COR-L47 (cell line): ENCODE data around the gene FANCC.

Experiments used
- DNase-seq: peaks from one replicate; lab custom pipeline; 2025; lab: John Stamatoyannopoulos, UW

FANCC gene

GRCh38 chr9:95124582-95125367, 192.7 kb downstream of the FANCC start:
- no peak for DNase-seq

- no peak for DNase-seq
Observed at GRCh38 chr9:95120781-95121370, 196.6 kb downstream of the FANCC start.

- no peak for DNase-seq
Observed at GRCh38 chr9:95118596-95118995, 198.9 kb downstream of the FANCC start.

- DNase-seq: no peak
Observed at GRCh38 chr9:95116808-95117204, 200.7 kb downstream of the FANCC start.

- DNase-seq: no peak
Observed at GRCh38 chr9:95116002-95116807, 201.3 kb downstream of the FANCC start.

GRCh38 chr9:95115104-95115503, 202.4 kb downstream of the FANCC start:
- DNase-seq: no peak

- no peak for DNase-seq
Observed at GRCh38 chr9:95112436-95113280, 204.9 kb downstream of the FANCC start.

- no peak for DNase-seq
Observed at GRCh38 chr9:95111716-95112115, 205.8 kb downstream of the FANCC start.

GRCh38 chr9:95110921-95111525, 206.5 kb downstream of the FANCC start:
- DNase-seq: no peak

- DNase-seq: no peak
Observed at GRCh38 chr9:95109456-95109855, 208.1 kb downstream of the FANCC start.

GRCh38 chr9:95108777-95109176, 208.7 kb downstream of the FANCC start:
- no peak for DNase-seq

GRCh38 chr9:95107976-95108375, 209.5 kb downstream of the FANCC start:
- no peak for DNase-seq

GRCh38 chr9:95107001-95107749, 210.3 kb downstream of the FANCC start:
- no peak for DNase-seq

GRCh38 chr9:95105519-95106287, 211.8 kb downstream of the FANCC start:
- no peak for DNase-seq

GRCh38 chr9:95104980-95105379, 212.5 kb downstream of the FANCC start:
- no peak for DNase-seq

- DNase-seq: no peak
Observed at GRCh38 chr9:95104581-95104960, 212.9 kb downstream of the FANCC start.

- no peak for DNase-seq
Observed at GRCh38 chr9:95103871-95104580, 213.5 kb downstream of the FANCC start.

- no peak for DNase-seq
Observed at GRCh38 chr9:95103281-95103771, 214.2 kb downstream of the FANCC start.

GRCh38 chr9:95102572-95102971, 214.9 kb downstream of the FANCC start:
- no peak for DNase-seq
